Hepatic stellate cell (primary cell): Measurements from ENCODE around the gene DDIT3.
A peak's percentile ranks its signal among the peaks of the same experiment; 100 is the strongest.
"Not testable (repeated sequence)": the region's sequence is repeated elsewhere in the genome, so short reads cannot be mapped to it uniquely, and the experiment has no call there.

Experiments used
- DNase-seq: peaks from one replicate; pipeline ENCODE4 v3.0.0; 2011; ENCODE audit warnings: low spot score

DDIT3 gene

DNA sequence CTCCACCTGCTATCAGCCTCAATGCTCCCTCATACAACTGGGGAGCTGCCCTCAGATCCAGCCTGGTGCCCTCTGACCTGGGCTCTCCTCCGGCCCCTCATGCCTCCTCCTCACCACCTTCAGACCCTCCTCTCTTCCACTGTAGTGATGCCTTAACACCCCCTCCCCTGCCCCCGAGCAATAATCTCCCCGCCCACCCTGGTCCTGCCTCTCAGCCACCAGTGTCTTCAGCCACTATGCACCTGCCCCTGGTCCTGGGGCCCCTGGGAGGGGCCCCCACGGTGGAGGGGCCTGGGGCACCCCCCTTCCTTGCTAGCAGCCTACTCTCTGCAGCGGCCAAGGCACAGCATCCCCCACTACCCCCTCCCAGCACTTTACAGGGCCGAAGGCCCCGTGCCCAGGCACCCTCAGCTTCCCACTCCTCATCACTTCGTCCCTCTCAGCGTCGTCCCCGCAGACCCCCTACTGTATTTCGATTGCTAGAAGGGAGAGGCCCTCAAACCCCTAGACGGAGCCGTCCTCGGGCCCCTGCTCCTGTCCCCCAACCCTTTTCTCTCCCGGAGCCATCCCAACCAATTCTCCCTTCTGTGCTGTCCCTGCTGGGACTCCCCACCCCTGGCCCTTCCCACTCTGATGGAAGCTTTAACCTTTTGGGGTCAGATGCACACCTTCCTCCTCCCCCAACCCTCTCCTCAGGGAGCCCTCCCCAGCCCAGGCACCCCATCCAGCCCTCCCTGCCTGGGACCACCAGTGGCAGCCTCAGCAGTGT is 5.5 kb upstream of the DDIT3 start:
- DNase-seq, result no peak

DNA sequence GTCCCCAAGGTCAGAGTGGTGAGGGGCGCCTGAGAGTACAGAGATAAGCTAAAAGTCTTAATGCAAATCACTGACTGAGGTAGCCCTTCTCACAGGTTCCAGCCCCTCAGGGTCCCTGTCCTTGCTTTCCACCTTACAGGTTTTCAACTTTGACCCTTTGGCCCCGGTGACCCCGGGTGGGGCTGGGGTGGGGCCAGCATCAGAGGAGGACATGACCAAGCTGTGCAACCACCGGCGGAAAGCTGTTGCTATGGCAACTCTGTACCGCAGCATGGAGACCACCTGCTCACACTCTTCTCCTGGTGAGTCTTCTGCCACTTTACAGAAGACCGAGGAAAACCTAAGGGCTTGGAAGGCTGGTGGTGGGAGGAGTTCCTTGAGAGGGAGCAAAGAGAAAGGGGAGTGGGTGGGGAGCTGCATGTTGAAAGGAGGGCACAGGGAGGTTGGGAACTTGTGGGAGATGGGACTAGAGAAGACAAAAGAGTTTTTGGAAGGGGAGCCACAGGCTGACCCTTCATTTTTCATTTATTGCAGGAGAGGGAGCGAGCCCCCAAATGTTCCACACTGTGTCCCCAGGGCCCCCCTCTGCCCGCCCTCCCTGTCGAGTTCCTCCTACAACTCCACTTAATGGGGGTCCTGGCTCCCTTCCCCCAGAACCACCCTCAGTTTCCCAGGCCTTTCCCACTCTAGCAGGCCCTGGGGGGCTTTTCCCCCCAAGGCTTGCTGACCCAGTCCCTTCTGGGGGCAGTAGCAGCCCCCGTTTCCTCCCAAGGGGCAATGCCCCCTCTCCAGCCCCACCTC is 4.7 kb upstream of the DDIT3 start:
- no peak for DNase-seq

DNA sequence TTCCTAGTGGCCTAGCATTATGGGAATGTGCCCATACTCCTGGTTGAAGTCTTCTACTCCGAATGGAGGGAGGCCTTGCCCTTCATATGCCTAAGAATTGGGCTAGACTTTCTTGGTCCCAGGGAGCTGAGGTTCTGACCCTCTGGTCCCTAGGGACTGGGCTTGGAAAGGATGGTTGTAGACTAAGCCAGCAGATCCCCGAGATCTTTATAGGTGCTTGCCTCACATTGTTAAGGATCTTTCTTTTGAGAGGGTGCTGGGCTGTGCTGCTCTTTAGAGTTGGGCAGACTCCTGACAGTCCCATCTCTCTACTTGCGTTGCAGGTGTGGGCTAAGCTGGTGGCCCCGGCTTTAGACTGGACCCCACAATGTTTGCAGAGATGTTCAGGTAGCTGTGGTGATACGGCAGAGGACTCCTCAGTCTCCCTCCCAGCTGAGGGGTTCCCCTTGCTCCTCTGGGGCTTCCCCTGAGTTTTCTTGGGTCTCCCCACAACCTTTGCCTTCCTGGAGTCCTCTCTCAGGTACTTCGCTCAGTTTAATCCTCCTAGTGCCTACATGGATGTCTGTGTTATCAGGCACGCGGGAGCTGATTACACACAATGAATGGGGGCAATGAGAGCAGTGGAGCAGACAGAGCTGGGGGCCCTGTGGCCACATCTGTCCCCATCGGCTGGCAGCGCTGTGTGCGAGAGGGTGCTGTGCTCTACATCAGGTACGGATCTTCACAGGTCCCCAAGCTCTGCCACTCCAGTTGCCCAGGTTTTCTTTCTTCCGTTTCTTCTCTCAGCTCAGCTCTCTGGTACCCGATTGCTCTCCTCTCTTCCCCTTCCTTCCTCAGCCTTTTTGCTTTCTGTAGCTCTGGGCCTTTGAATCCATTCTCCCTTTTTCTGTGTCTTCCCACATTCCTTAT is 3.6 kb upstream of the DDIT3 start:
- no peak for DNase-seq

DNA sequence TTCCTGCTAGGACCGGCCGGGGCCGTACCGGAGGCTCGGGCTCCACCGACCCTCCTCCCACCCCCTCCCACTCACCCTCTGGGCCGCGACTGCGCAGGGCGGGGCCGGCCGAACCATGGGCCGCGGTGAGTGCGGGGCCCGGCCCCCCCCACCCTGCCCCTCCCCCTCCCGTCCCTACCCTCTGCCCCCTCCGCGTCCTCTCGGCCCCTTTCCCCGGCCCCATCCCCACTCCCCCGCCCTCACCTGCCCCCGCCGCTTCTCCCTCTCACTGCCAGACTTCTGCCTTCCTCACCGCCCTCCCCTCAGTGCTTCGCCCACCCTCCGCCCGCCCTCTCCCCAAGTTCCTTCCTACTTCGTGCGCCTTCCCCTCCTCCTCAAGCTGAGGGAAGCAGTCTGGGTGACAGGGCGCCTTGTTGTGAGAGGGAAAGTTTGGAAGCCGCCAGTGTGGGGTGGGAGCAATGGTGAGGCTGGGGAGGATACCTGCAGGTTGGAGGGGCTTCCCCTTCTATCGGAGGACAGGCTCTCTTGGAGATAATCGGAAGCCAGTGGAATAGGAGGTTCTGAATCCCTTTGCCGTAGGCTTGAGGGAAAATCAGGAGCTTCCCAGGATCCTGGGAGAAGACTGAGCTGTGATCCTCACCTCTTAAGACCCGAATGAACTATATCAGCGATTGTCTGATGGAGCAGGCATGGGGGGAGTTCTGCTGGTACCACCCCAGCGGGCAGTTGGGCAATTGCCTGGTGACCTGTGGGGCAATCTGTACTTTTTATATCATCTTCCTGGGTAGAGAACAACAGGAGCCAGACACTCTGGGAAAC is 2.8 kb upstream of the DDIT3 start:
- peak; percentile 41 for DNase-seq

DNA sequence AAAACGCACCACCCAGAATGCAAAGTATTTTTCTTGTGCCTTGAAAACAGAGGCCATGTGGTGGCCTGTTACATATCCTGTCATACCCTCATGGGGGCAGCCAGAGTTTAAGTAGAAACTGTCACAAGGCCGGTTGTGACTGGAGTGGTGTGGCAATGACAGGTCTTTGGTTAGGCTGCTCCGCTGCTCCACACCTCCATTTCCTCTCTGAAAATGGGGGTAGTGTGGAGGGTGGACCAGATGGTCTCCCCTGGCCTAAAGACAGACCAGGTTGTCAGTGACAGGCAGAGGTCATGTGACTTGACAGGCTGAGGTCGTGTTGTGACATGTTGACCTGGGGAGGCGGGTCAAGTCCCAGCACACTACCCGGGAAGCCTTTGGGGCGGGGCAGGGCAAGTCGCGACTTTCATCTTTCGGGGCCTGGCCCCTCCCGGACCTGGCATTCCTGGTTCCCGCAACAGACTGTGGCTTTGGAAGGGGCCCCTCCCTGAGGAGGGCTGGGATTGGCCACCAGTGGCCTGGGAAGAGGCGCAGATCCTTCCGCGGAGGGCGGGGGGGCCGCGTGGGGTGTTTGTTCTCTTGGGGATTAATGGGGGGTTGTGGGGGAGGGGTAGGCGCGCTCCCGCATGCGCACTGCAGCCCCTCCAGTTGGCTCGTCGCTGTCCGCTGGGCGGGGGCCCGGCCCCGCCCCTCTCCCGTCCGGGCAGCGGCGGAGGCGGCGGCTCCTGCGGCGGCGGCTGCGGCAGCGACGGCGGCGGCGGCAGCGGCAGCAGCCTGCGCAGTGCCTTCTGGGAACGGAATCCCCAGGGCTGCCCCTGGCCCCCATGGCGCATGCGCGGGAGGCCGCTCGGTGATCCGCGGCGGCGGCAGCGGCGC is 1.9 kb upstream of the DDIT3 start, which contains the start of gene MBD6:
Gene MBD6 (plus strand): TSS at position 814 of the 876 bp plus-strand sequence. CDS start 1,480 bp downstream, outside the sequence.
- DNase-seq, result peak; percentile 99

DNA sequence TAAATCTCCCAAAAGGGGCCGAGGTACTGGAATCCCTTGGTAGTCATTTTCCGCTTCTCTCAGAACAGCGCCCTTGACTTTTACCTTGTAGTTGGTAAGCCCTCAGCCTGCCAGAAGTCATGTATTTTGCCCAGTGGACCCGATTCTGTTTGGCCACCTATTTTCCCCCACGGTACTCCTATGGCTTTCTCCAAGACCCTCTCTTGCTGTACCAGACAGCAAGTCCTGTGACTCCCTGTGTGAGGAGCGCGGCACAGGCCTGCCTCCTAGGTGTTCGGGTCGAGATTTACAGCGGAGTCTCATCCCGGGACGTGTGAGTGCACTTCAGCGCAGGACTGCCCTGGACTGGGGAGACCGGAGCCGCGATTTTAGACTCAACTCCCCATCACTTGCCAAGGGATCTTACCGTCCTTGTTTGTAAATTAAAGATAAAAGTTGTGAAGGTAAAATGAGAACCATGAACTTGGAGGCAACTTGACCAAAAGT is 1.3 kb upstream of the DDIT3 start:
- DNase-seq, result peak; percentile 39

DNA sequence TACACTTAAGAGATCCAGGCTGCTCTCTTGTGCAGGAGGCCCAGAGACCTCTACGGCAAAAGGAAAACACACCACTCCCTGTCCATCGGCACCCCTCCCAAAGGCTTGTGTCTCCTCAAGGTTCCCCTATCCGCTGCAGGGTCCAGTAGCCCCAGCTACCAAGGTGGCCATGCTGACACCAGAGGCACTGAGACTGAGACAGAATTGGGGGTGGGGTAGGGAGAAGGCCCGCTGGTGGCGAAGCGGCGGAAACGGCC is 590 bp downstream of the DDIT3 start:
- DNase-seq, result no peak

DNA sequence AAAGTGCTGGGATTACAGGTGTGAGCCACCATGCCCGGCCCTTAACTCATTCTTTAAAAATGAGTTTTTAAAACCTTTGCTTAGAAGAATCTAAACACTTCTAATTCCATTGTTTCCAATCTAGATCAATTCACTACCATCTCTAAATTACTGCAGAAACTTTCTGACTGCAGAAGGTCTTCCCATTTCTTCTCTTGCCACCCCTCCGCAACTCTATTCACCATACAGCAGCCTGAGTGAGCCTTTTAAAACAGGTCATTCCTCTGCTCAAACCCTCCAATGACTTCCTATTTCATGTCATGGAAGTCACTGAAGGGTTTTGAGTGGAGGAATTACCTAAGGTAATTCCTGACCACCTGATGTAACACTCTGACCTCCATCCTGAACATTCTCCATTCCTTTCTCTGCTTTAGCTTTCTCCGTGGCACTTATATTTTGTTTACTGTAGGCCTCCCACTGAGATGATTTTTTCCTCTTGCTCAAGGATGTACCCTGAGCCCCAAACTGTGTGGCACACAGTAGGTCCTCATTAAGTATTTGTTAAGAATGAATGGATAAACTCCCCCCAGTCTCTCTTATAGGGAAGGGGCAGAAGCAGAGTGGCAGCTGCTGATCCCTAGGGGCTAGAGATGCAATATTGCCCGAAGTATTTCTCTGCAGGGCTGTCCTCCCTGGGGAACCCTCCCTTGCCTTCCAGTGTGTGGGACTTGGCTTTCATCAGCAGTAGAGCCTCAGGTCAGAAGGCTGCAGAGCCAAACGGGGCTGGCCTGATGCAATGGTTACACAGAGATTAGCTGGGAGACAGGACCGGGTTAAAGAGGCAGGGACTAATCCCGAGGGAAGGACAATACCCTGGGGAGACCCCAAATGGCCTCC is 1.2 kb downstream of the DDIT3 start:
- peak; percentile 51 for DNase-seq

DNA sequence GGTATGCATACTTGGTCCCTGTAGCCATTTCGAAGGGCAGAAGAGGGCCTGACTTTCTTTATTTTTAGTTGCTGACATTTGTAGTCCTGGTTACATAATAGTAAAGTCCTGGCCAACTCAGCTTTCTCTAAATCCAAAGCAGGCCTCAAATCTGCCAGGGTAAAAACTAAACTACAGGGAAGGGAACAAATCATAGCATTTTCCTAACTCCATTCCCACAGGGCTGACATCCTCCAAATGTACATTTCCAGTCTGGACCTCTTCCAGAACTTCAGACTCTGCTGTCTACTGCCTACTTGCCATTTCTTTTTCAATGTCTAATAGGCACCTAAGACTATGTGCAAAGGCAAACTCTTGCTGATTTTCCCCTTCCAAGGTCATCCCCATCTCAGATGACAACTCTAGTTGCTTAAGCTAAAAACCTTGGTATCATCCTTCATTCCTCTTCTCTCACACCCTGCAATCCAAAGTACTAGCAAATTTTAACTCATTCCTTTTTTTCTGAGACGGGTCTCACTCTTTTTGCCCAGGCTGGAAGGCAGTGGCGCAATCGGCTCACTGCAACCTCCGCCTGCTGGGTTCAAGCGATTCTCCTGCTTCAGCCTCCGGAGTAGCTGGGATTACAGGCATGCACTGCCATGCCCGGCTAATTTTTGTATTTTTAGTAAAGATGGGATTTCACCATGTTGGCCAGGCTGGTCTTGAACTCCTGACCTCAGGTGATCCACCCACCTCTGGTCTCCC is 2.0 kb downstream of the DDIT3 start:
- DNase-seq, result no peak

DNA sequence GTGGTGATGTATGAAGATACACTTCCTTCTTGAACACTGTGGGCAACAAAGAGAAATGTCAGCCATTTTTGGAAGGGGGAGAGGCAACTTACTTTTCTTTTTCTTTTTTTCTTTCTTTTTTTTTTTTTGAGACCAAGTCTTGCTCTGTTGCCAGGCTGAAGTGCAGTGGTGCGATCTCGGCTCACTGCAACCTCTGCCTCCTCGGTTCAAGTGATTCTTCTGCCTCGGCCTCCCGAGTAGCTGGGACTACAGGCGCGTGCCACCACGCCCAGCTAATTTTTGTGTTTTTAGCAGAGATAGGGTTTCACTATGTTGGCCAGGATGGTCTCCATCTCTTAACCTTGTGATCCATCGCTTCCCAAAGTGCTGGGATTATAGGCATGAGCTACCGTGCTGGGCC is 2.6 kb downstream of the DDIT3 start:
- DNase-seq, result not testable (repeated sequence)

DNA sequence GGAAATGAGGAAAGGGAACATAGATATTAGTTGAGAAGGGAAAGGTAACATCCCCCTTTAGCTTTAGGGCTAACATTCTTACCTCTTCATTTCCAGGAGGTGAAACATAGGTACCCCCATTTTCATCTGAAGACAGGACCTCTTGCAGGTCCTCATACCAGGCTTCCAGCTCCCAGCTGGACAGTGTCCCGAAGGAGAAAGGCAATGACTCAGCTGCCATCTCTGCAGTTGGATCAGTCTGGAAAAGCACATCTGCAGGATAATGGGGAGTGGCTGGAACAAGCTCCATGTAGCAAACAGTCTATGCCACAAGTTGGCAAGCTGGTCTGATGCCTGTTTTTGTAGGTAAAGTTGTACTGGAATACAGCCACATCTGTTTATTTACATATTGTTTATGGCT is 3.1 kb downstream of the DDIT3 start:
- peak; percentile 50 for DNase-seq

DNA sequence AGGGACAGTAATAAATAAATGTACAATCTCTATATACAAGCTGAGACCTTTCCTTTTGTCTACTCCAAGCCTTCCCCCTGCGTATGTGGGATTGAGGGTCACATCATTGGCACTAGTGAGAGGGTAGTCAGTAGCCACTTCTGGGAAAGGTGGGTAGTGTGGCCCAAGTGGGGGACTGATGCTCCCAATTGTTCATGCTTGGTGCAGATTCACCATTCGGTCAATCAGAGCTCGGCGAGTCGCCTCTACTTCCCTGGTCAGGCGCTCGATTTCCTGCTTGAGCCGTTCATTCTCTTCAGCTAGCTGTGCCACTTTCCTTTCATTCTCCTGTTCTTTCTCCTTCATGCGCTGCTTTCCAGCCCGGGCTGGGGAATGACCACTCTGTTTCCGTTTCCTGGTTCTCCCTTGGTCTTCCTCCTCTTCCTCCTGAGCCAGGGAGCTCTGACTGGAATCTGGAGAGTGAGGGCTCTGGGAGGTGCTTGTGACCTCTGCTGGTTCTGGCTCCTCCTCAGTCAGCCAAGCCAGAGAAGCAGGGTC is 3.6 kb downstream of the DDIT3 start:
- no peak for DNase-seq

DNA sequence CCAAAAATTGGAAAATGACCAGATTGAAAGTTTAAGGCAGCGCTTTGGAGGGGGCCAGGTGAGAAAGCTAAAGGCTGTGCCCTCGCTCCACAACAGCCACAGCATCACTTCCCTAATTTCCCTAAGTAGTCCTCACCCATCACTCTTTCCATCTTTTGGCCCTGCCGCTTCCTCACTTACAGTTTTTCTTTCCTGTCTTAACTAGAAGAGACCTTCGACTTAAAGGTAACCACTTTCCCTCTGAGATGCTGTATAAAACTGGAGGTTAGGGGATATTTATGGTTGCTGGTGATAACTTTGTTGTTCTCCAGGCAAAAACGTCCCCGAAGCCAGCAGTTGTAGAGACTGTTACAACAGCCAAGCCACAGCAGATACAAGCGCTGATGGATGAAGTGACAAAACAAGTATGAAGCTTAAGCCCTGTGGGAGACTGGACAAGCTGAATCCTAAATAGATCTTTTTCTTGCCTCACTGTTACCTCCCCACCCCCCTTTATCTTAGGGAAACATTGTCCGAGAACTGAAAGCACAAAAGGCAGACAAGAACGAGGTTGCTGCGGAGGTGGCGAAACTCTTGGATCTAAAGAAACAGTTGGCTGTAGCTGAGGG is 4.3 kb downstream of the DDIT3 start:
- no peak for DNase-seq

DNA sequence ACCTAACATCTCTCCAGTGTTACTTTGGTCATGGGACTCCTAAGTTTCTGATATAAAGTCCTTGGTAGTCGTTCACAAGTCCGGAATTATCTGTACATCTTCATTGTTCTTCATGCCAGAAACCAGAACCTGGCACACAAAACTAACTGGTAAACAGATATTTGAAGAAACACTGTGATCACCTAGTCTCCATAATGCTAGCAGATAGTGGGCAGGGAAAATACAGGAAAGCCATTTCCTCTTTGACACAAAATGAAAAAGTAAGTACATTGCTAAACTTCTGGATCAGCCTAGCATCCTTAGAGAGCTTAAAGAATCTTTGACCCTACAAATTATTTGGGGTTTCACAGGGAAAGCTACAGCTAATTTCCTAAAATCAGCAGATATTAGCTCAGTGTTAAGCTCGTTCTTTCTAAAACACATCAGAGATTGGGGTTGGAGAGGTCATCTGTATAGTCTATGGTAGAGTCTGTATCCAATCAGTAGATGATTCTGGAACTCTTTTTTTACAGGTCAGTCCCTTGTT is 4.8 kb downstream of the DDIT3 start:
- no peak for DNase-seq

DNA sequence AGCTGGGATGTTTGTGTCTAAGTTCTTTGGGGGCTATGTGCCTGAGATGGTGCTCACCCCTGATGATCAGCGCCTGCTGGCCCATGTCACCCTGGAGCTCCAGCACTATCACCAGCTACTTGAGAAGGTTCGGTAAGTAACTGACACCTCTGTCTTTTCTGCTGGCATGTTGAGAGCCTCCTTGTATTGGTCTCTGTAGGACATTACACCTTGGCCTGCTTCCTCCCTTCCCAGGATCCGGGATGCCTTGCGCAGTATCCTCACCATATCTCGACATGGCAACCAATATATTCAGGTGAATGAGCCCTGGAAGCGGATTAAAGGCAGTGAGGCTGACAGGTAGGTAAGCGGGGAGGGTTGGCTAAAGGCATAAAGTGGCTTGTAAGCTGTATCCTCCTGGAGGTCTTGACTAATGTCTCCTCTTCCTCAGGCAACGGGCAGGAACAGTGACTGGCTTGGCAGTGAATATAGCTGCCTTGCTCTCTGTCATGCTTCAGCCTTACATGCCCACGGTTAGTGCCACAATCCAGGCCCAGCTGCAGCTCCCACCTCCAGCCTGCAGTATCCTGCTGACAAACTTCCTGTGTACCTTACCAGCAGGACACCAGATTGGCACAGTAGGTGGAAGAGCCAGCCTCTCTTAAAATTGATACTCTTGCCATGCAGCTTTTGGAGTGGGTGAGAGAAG is 5.5 kb downstream of the DDIT3 start:
- no peak for DNase-seq

DNA sequence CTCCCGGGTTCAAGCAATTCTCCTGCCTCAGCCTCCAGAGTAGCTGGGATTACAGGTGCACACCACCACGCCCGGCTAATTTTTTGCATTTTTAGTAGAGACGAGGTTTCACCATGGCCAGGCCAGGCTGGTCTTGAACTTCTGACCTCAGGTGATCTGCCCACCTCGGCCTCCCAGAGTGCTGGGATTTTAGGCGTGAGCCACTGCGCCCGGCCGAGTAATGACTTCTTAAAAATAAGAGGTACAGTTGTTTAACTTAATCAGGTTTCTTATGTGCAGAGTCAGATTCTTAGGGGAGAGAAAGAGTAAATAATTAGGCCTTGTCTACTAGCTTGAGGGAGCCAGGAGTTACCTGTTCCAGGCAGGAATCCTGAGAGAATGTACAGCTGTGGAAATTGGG is 6.1 kb downstream of the DDIT3 start:
- DNase-seq, result not testable (repeated sequence)

DNA sequence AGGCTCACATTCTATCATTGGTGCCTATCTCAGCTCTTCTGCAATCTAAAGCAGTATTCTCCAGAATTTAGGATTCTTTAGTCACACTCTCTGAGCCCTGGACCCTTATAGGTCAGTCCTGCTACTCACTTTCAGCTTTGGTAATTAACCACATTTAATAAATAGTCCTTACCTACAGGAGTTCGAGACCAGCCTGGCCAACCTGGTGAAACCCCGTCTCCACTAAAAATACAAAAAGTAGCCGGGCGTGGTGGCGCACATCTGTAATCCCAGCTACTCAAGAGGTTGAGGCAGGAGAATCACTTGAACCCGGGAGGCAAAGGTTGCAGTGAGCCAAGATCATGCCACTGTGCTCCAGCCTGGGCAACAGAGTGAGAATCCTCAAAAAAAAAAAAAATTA is 6.6 kb downstream of the DDIT3 start:
- not testable (repeated sequence) for DNase-seq
